Measurements from ENCODE around the gene TRIP12.

Gene TRIP12

GRCh38 chr2:229900012-229900411 is 21.8 kb downstream of the TRIP12 start:
- Histone ChIP-seq H3K27ac (ENCODE audit: low read length) (no peak overlapping the region), H3F3A (ENCODE audit: insufficient read depth, low read length) (no peaks in the 10 kb centered on the region), H3K27me3 (replicated peaks; ENCODE audit: insufficient read depth, low read length) (no peaks in the 10 kb centered on the region), H4K20me1 (ENCODE audit: insufficient read depth, low read length) (no peaks in the 10 kb centered on the region), H3K9me2 (replicated peaks; ENCODE audit: insufficient read depth, low read length) (no peaks in the 10 kb centered on the region), H3K36me3 (replicated peaks; ENCODE audit: insufficient read depth, low read length) (0 out of 2 replicates have a peak, but pooled peaks cover 4% of the 10 kb centered on the region), H2AFZ (ENCODE audit: low read length) (no peak overlapping the region), H3K9ac (ENCODE audit: low read length) (no peak overlapping the region), H3K9me3 (replicated peaks; ENCODE audit: insufficient read depth, low read length) (no peaks in the 10 kb centered on the region), H3K4me3 (ENCODE audit: low read length) (no peak overlapping the region), H3K4me2 (ENCODE audit: low read depth, low read length) (no peak overlapping the region), H3K79me2 (ENCODE audit: low read length) (peaks cover 67% of the 10 kb centered on the region), H3K4me1 (ENCODE audit: low read length) (no peaks in the 10 kb centered on the region)
- TF ChIP-seq EZH2 (optimal IDR thresholded peaks at IDR 0.05; ENCODE audit: low read depth, low read length) (no peak), EZH2phosphoT487 (IDR thresholded peaks at IDR 0.05; ENCODE audit: low read length) (no peak), CTCF (IDR thresholded peaks at IDR 0.05; ENCODE audit: low read length) (no peak)
- no peak for DNase-seq

- Histone ChIP-seq H3K36me3 (replicated peaks; ENCODE audit: insufficient read depth, low read length) (0 out of 2 replicates have a peak, but pooled peaks cover 4% of the 10 kb centered on the region), H3K27ac (ENCODE audit: low read length) (no peak overlapping the region), H3K4me1 (ENCODE audit: low read length) (no peaks in the 10 kb centered on the region), H3F3A (ENCODE audit: insufficient read depth, low read length) (no peaks in the 10 kb centered on the region), H3K9me3 (replicated peaks; ENCODE audit: insufficient read depth, low read length) (no peaks in the 10 kb centered on the region), H3K4me3 (ENCODE audit: low read length) (no peak overlapping the region), H3K9me2 (replicated peaks; ENCODE audit: insufficient read depth, low read length) (no peaks in the 10 kb centered on the region), H4K20me1 (ENCODE audit: insufficient read depth, low read length) (no peaks in the 10 kb centered on the region), H3K79me2 (ENCODE audit: low read length) (peaks cover 68% of the 10 kb centered on the region), H3K4me2 (ENCODE audit: low read depth, low read length) (no peak overlapping the region), H2AFZ (ENCODE audit: low read length) (no peak overlapping the region), H3K27me3 (replicated peaks; ENCODE audit: insufficient read depth, low read length) (no peaks in the 10 kb centered on the region), H3K9ac (ENCODE audit: low read length) (no peak overlapping the region)
- DNase-seq = no peak
- TF ChIP-seq CTCF (IDR thresholded peaks at IDR 0.05; ENCODE audit: low read length) (no peak), EZH2phosphoT487 (IDR thresholded peaks at IDR 0.05; ENCODE audit: low read length) (no peak), EZH2 (optimal IDR thresholded peaks at IDR 0.05; ENCODE audit: low read depth, low read length) (no peak)
Observed at GRCh38 chr2:229899604-229900003, 22.2 kb downstream of the TRIP12 start.

- Histone ChIP-seq H3K9ac (ENCODE audit: low read length) (no peak overlapping the region), H3K4me2 (ENCODE audit: low read depth, low read length) (no peak overlapping the region), H3K4me3 (ENCODE audit: low read length) (no peak overlapping the region), H3K27me3 (replicated peaks; ENCODE audit: insufficient read depth, low read length) (no peaks in the 10 kb centered on the region), H4K20me1 (ENCODE audit: insufficient read depth, low read length) (no peaks in the 10 kb centered on the region), H3K27ac (ENCODE audit: low read length) (no peak overlapping the region), H3K4me1 (ENCODE audit: low read length) (no peaks in the 10 kb centered on the region), H3K9me2 (replicated peaks; ENCODE audit: insufficient read depth, low read length) (no peaks in the 10 kb centered on the region), H2AFZ (ENCODE audit: low read length) (no peak overlapping the region), H3F3A (ENCODE audit: insufficient read depth, low read length) (no peaks in the 10 kb centered on the region), H3K79me2 (ENCODE audit: low read length) (peaks cover 63% of the 10 kb centered on the region), H3K9me3 (replicated peaks; ENCODE audit: insufficient read depth, low read length) (no peaks in the 10 kb centered on the region), H3K36me3 (replicated peaks; ENCODE audit: insufficient read depth, low read length) (no peaks in the 10 kb centered on the region)
- no peak for DNase-seq
- no peak for TF ChIP-seq CTCF (IDR thresholded peaks at IDR 0.05; ENCODE audit: low read length)
- TF ChIP-seq EZH2phosphoT487 (IDR thresholded peaks at IDR 0.05; ENCODE audit: low read length) = no peak
- no peak for TF ChIP-seq EZH2 (optimal IDR thresholded peaks at IDR 0.05; ENCODE audit: low read depth, low read length)
Observed at GRCh38 chr2:229896857-229897256, 25.0 kb downstream of the TRIP12 start.

Data from MM.1S (cell line).